ENCODE results near the gene C12orf75. TPM values are rescaled to one million over a fixed set of nuclear protein-coding genes. Genes with fewer than 3 reads are reported as not detected.

The C12orf75 gene
- total RNA-seq, 1 donor from 2014 or later: 310 TPM

- no peak for DNase-seq (ENCODE audit: low spot score)
- no peaks in the 10 kb centered on the region for H3K27me3 Mint-ChIP-seq (ENCODE audit: low read depth)
- peaks cover 51% of the 10 kb centered on the region for H3K4me1 Mint-ChIP-seq (ENCODE audit: low read depth)
- peaks cover 3% of the 10 kb centered on the region for H3K9me3 Mint-ChIP-seq (ENCODE audit: low read depth)
- TF ChIP-seq CTCF (IDR thresholded peaks at IDR 0.05): no peak
- H3K4me3 Mint-ChIP-seq (ENCODE audit: unreplicated experiment): no peak overlapping the region
- H3K27ac Mint-ChIP-seq (ENCODE audit: unreplicated experiment): no peak overlapping the region
- peaks cover 13% of the 10 kb centered on the region for H3K36me3 Mint-ChIP-seq (ENCODE audit: low read depth)
Measured at GRCh38 chr12:105406497-105406896, 76.0 kb downstream of the C12orf75 start.

GRCh38 chr12:105409279-105409678 lies 78.8 kb downstream of the C12orf75 start:
- no peak for TF ChIP-seq CTCF (IDR thresholded peaks at IDR 0.05)
- Mint-ChIP-seq H3K9me3 (ENCODE audit: low read depth) (peaks cover 3% of the 10 kb centered on the region), H3K4me3 (ENCODE audit: unreplicated experiment) (peak overlapping the region; percentile 0), H3K27me3 (ENCODE audit: low read depth) (no peaks in the 10 kb centered on the region), H3K36me3 (ENCODE audit: low read depth) (peaks cover 12% of the 10 kb centered on the region), H3K27ac (ENCODE audit: unreplicated experiment) (peak overlapping the region; percentile 88), H3K4me1 (ENCODE audit: low read depth) (peaks cover 52% of the 10 kb centered on the region)
- no peak for DNase-seq (ENCODE audit: low spot score)

- Mint-ChIP-seq H3K9me3 (ENCODE audit: low read depth) (no peaks in the 10 kb centered on the region), H3K4me1 (ENCODE audit: low read depth) (peaks cover 52% of the 10 kb centered on the region), H3K27me3 (ENCODE audit: low read depth) (no peaks in the 10 kb centered on the region), H3K4me3 (ENCODE audit: unreplicated experiment) (peak overlapping the region; percentile 29), H3K27ac (ENCODE audit: unreplicated experiment) (peak overlapping the region; percentile 88), H3K36me3 (ENCODE audit: low read depth) (peaks cover 10% of the 10 kb centered on the region)
- DNase-seq (ENCODE audit: low spot score): no peak
- no peak for TF ChIP-seq CTCF (IDR thresholded peaks at IDR 0.05)
Measured at GRCh38 chr12:105409801-105410471, 79.4 kb downstream of the C12orf75 start.

GRCh38 chr12:105413911-105414487 lies 83.5 kb downstream of the C12orf75 start:
- Mint-ChIP-seq H3K36me3 (ENCODE audit: low read depth) (peaks cover 5% of the 10 kb centered on the region), H3K27me3 (ENCODE audit: low read depth) (no peaks in the 10 kb centered on the region), H3K27ac (ENCODE audit: unreplicated experiment) (no peak overlapping the region), H3K4me3 (ENCODE audit: unreplicated experiment) (no peak overlapping the region), H3K4me1 (ENCODE audit: low read depth) (peaks cover 65% of the 10 kb centered on the region), H3K9me3 (ENCODE audit: low read depth) (no peaks in the 10 kb centered on the region)
- no peak for DNase-seq (ENCODE audit: low spot score)
- TF ChIP-seq CTCF (IDR thresholded peaks at IDR 0.05): no peak

- peak; percentile 59 for TF ChIP-seq CTCF (IDR thresholded peaks at IDR 0.05)
- no peaks in the 10 kb centered on the region for H3K27me3 Mint-ChIP-seq (ENCODE audit: low read depth)
- H3K27ac Mint-ChIP-seq (ENCODE audit: unreplicated experiment): peak overlapping the region; percentile 99
- peaks cover 63% of the 10 kb centered on the region for H3K4me1 Mint-ChIP-seq (ENCODE audit: low read depth)
- H3K4me3 Mint-ChIP-seq (ENCODE audit: unreplicated experiment): no peak overlapping the region
- H3K36me3 Mint-ChIP-seq (ENCODE audit: low read depth): peaks cover 4% of the 10 kb centered on the region
- H3K9me3 Mint-ChIP-seq (ENCODE audit: low read depth): no peaks in the 10 kb centered on the region
- DNase-seq (ENCODE audit: low spot score): no peak
Measured at GRCh38 chr12:105417732-105418131, 87.2 kb downstream of the C12orf75 start.
